Neural progenitor cell (in vitro differentiated cells): ENCODE results near the gene GLP1R.

Experiments used
- CTCF ChIP-seq: fragments of 200-600 bp; sonication (generic); IDR thresholded peaks from 2 replicates; pipeline ENCODE4 v1.5.1; 2017; ENCODE audit warnings: antibody characterized with exemption, mild to moderate bottlenecking
- EZH2 ChIP-seq: fragments of 200-600 bp; sonication (generic); IDR thresholded peaks from 2 replicates; pipeline ENCODE4 v1.6.1; 2017; ENCODE audit warnings: antibody characterized with exemption, mild to moderate bottlenecking, moderate library complexity
- EZH2phosphoT487 ChIP-seq: fragments of 200-600 bp; sonication (generic); IDR thresholded peaks from 2 replicates; pipeline ENCODE4 v1.6.1; 2017; ENCODE audit warnings: antibody characterized with exemption

DNA sequence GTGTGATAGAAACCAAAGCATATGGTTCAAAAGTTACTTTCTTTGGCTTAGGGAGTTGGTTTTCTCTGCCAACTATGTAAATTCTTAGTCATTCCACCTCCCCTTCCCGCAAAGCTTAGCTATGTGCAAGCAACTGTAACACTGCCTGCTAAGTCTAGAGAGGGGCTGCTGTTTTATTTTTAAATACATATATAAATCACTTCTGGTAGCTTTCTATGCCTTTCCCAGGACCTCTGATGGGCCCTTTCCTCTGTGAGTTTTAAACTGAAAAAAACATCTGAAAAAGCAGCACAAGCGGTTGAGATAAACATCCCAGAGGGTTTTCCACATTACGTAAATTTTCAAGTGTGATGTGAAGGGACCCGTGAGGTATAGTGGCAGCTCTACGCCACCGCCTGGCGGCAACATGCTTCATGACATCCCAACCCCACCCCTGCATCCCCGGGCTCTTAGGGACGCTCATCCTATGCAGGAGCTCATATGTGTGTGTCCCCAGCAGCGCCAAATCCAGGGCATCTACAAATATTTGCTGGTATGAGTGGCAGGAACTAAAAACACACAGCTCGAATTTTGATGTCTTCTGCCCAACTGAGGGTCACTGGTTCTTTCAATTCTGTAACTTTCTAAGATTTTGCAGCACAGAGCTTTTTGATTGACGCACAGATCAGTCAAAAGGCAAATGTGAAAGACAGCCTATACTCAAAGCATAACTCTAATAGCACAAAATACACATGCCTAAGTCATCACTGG lies 53.7 kb downstream of the GLP1R start:
- peak; percentile 78 for TF ChIP-seq CTCF
- TF ChIP-seq EZH2phosphoT487, result no peak
- no peak for TF ChIP-seq EZH2
